B cell (primary cell): ENCODE measurements around the gene CAPRIN2.

Experiments used
- EZH2 ChIP-seq: IDR thresholded peaks from 2 replicates; pipeline ENCODE4 v1.6.1; 2012; ENCODE audit warnings: borderline replicate concordance, low read depth, mild to moderate bottlenecking, moderate library complexity, low read length; ENCODE audit not compliant: insufficient read depth, poor library complexity, severe bottlenecking
- TF ChIP-seq, protein P1 (sequence below): fragments of 200-600 bp; IDR thresholded peaks from one replicate; pipeline ENCODE4 v1.8.0; 2022; ENCODE audit warnings: antibody characterized with exemption, mild to moderate bottlenecking

DNA sequence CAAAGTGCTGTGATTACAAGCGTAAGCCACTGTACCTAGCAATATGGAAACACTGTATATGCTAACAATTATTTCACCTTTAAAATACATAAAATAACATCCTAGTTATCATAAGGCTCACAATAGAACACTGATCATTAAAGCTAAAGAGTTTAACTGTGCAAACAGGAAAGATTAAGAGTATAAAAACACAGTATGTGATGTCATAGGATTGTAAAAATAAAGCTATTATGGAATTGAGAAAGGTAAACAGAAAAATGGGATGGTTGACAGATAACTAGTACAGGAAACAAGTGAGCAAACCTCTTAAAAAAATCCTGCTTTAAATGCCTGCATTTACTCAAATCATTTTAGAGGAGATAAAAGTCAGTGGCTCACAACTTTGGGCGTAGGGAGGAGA, 48.3 kb downstream of the CAPRIN2 start:
- TF ChIP-seq EZH2 = no peak
- TF ChIP-seq, protein P1, sequence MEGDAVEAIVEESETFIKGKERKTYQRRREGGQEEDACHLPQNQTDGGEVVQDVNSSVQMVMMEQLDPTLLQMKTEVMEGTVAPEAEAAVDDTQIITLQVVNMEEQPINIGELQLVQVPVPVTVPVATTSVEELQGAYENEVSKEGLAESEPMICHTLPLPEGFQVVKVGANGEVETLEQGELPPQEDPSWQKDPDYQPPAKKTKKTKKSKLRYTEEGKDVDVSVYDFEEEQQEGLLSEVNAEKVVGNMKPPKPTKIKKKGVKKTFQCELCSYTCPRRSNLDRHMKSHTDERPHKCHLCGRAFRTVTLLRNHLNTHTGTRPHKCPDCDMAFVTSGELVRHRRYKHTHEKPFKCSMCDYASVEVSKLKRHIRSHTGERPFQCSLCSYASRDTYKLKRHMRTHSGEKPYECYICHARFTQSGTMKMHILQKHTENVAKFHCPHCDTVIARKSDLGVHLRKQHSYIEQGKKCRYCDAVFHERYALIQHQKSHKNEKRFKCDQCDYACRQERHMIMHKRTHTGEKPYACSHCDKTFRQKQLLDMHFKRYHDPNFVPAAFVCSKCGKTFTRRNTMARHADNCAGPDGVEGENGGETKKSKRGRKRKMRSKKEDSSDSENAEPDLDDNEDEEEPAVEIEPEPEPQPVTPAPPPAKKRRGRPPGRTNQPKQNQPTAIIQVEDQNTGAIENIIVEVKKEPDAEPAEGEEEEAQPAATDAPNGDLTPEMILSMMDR = no peak
